ENCODE results near the gene LILRA2.
"Not testable (repeated sequence)": the region's sequence is repeated elsewhere in the genome, so short reads cannot be mapped to it uniquely, and the experiment has no call there.

Gene LILRA2

DNA sequence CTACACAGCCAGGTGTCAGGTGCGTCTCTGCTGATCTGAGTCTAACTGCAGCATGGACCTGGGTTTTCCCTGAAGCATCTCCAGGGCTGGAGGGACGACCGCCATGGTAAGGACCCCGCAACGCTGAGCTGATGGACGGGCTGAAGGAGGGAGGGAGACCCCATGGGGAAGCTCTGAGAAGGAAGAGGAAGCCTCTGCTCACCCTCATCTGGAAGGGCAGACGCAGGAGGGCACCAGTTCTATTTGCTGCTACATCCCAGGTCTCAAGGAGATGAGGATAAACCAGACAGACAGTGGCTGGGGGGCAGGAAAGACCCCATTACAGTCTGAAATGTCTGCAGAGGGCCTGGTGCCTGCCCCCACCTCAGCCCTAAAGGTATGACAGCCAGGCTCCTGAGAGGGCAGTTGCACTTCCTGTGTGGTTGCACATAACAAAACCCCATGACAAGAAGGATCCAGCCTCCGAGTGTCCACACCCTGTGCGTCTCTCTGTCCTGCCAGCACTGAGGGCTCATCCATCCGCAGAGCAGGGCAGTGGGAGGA is at the start of gene LILRA2:
Gene LILRA2, plus strand, starts transcription at position 461 of the 543 bp plus-strand sequence. CDS start 89 bp downstream, outside the sequence.
- no peak for DNase-seq

DNA sequence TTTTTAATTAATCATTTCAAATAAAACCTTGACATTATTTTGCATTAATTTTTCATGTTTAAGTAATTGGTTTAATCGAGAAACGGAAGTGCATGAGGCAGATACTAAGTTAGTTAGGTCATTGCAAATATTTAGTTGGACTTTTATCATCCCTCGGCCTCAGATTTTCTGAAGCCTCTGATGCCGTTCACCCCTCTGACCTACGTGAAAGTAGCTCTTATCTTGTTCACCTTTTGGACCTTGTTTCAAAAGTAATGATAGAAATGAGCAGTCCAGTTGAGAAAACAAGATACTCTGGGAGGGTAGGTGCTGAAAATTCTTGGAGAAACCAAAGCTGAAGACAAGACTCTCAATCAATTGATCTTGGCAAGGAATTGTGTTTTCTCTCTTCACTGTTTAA is 48.0 kb upstream of the LILRA2 start:
- no peak for DNase-seq

DNA sequence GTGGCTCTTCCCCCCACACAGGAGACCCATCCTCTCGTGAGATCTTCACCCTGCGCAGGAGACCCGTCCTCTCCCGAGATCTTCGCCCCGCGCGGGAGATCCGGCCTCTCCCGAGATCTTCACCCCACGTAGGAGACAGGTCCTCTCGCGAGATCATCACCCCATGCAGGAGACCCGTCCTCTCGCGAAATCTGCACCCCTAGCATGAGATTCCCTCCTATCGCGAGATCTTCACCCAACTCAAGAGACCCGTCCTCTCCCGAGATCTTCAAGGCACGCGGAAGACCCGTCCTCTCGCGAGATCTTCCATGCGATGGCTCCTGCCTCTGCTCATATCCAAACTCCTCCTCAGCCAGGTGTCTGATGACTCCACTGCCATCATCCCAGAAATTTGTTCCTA is 46.6 kb upstream of the LILRA2 start:
- no peak for DNase-seq

DNA sequence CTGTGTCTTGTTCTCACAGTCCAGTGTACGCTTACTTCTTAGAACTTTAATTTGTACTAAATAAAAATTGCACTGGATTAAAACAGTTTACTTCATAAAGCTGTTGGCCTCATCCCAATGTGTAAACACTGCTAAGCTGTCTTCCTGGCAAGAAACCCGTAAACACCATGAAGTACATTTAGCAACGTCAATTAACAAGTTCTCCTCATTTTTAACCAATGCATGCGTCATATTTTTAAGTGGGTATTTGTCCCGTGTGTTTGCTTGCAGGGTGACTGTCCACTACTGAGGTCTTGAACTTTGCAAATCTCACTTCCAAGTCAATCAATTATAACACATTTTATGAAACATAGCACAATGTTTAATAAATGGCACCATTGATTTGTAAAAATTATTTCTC is 42.7 kb upstream of the LILRA2 start:
- no peak for DNase-seq

DNA sequence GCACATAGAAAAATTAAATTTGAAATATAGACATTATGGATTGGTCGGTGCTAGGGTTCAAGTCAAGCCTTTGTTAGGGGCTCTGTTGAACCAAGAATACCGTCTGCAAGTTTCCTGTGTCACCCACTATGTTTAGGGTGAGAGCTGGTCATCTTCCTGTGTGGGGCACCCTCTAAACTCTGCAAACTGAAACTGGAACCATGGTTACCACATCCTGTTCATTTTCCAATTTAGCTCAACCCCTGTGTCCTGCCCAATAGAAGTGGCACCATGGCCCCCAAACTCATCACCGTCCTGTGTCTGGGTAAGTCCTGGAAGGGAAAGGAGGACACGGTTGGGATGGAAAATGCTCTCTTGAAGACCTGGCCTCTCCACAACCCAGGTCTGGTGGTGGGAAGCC is 41.1 kb upstream of the LILRA2 start:
- DNase-seq: no peak

DNA sequence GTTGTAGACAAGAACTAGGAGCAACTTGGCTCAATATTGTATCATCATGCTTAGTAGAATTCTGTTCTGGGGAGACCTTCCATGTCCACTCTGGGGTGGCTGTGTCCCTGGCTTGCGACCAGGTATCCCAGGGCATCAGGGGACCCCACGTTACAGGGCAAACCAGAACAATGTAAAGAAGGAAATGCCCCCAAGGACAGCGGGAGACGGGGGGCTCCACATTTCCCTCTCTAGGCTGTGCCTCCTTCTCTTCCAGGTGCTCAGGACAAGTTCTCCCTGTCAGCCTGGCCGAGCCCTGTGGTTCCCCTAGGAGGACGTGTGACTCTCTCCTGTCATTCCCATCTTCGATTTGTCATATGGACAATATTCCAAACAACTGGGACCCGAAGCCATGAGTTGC is 40.1 kb upstream of the LILRA2 start:
- DNase-seq: no peak

- DNase-seq: no peak
Observed at GRCh38 chr19:54534156-54534555, 39.4 kb upstream of the LILRA2 start.

- DNase-seq: no peak
Observed at GRCh38 chr19:54535601-54536000, 38.0 kb upstream of the LILRA2 start.

GRCh38 chr19:54536956-54537355 is 36.6 kb upstream of the LILRA2 start:
- no peak for DNase-seq

- no peak for DNase-seq
Observed at GRCh38 chr19:54541712-54542111, 31.9 kb upstream of the LILRA2 start.

- DNase-seq: no peak
Observed at GRCh38 chr19:54548806-54549205, 24.8 kb upstream of the LILRA2 start.

GRCh38 chr19:54549224-54549623 is 24.4 kb upstream of the LILRA2 start:
- no peak for DNase-seq

- DNase-seq: no peak
Observed at GRCh38 chr19:54551293-54551692, 22.3 kb upstream of the LILRA2 start.

GRCh38 chr19:54551950-54552912 is 21.4 kb upstream of the LILRA2 start:
- no peak for DNase-seq

DNA sequence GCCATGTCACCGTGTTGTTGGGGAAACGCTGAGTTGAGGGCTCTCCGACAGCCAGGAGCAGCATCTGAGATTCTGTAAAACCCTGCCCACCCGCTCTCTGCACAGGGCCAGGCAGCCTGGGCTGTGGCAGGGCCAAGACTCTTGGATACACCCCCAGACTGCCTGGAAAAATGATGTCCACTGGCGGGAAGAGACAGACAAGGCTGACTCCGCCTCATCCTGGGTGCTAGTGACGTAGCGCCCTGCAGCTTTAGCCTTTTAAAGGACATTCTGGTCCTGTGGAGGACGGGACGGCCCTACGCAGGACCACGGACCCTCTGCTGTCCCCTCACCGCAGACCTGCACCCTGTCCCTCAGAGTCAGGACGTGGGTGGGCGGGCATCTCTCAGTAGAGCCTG is 20.7 kb upstream of the LILRA2 start:
- no peak for DNase-seq

- no peak for DNase-seq
Observed at GRCh38 chr19:54554006-54554405, 19.6 kb upstream of the LILRA2 start.

DNA sequence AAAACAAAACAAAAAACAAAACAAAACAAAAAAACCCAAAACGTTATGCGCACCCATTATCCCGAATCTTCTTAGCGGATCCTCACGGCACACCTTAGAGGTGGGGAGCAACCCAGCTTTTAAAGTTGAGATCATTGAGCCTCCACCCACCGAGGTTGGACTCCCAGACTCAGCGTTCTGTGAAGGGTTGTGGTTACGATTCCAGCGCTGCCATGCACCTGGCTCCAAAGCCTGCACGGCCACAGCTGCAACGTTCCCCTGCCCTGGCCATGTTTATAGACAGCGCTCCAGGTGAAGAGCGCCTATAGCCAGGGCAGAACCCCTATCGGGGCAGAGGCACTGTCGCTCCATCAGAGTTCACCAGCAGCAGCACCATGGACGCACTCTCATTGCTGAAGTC is 18.7 kb upstream of the LILRA2 start:
- no peak for DNase-seq

GRCh38 chr19:54556194-54556593 is 17.4 kb upstream of the LILRA2 start:
- DNase-seq: no peak

- no peak for DNase-seq
Observed at GRCh38 chr19:54558339-54558738, 15.3 kb upstream of the LILRA2 start.

DNA sequence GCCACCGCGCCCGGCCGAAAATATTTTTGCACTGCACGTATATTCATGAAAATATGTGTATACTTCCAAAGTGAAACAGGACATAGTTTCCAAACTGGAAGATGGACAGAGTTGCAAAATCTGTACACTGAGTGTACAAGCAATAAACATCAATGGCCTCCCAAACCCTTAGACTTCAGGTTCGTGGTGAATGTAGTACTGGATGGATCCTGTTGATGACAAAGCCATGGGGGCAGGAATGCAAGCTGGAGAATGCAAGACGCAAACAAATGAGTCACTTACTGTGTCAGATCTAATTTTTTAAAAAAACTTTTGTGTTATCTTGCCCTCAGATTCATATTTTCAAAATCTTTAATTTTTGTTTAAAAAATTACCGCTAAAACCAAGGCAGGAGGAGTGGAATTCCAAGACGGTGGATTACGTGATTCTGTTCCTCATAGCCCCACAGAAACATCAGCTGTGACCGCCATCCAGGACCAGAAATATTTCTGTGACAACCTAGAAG is 12.7 kb upstream of the LILRA2 start:
- no peak for DNase-seq

DNA sequence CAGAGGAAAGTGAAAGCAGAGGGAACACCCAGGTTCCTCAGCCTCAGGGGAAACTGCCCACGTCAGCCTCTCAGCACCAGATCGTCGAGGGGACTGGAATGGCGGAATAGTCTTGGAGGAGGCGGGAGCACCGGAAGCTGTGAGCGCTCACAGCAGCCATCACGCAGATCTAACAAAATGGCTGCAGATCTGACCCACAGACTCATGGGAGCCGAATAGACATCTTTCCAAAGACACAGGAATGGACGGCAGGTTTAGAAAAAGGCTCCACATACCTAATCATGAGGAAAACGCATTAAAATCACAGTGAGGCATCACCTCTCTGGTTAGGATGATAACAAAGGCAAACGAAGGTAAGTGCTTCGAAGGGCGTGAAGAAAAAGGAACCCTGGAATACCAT is 11.8 kb upstream of the LILRA2 start:
- no peak for DNase-seq

DNA sequence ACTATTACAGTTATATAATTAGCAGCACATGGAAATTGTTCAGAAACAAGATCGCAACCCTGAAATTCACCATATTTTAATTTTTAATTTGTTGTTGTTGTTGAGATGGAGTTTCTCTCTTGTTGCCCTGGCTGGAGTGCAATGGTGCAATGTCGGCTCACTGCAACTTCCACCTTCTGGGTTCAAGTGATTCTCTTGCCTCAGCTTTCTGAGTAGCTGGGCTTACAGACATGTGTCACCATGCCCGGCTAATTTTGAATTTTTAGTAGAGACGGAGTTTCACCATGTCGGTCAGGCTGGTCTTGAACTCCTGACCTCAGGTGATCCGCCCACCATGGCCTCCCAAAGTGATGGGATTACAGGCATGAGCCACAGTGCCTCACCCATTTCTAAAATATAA is 10.4 kb upstream of the LILRA2 start:
- not testable (repeated sequence) for DNase-seq

- no peak for DNase-seq
Observed at GRCh38 chr19:54570316-54570715, 3.3 kb upstream of the LILRA2 start.
